ENCODE data around the gene PPP1R3F.
A peak's percentile ranks its signal among the peaks of the same experiment; 100 is the strongest.

Gene PPP1R3F

GRCh38 chrX:49250066-49250465, 19.5 kb upstream of the PPP1R3F start:
- H3K27ac Mint-ChIP-seq, result no peak overlapping the region
- H3K9me3 Mint-ChIP-seq, result peaks cover 51% of the 10 kb centered on the region
- TF ChIP-seq, protein P1, sequence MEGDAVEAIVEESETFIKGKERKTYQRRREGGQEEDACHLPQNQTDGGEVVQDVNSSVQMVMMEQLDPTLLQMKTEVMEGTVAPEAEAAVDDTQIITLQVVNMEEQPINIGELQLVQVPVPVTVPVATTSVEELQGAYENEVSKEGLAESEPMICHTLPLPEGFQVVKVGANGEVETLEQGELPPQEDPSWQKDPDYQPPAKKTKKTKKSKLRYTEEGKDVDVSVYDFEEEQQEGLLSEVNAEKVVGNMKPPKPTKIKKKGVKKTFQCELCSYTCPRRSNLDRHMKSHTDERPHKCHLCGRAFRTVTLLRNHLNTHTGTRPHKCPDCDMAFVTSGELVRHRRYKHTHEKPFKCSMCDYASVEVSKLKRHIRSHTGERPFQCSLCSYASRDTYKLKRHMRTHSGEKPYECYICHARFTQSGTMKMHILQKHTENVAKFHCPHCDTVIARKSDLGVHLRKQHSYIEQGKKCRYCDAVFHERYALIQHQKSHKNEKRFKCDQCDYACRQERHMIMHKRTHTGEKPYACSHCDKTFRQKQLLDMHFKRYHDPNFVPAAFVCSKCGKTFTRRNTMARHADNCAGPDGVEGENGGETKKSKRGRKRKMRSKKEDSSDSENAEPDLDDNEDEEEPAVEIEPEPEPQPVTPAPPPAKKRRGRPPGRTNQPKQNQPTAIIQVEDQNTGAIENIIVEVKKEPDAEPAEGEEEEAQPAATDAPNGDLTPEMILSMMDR (IDR thresholded peaks at IDR 0.05), result no peak
- H3K27me3 Mint-ChIP-seq (ENCODE audit: low read depth, poor library complexity), result no peaks in the 10 kb centered on the region
- no peaks in the 10 kb centered on the region for H3K4me1 Mint-ChIP-seq
- H3K36me3 Mint-ChIP-seq (ENCODE audit: low read depth), result no peaks in the 10 kb centered on the region
- no peak overlapping the region for H3K4me3 Mint-ChIP-seq
- DNase-seq, result no peak

- TF ChIP-seq, protein P1 (IDR thresholded peaks at IDR 0.05), result no peak
- Mint-ChIP-seq H3K27me3 (ENCODE audit: low read depth, poor library complexity) (no peaks in the 10 kb centered on the region), H3K27ac (peak overlapping the region; percentile 29), H3K9me3 (peaks cover 51% of the 10 kb centered on the region), H3K36me3 (ENCODE audit: low read depth) (no peaks in the 10 kb centered on the region), H3K4me1 (no peaks in the 10 kb centered on the region), H3K4me3 (no peak overlapping the region)
- DNase-seq, result no peak
These were observed 19.0 kb upstream of the PPP1R3F start for GRCh38 chrX:49250578-49250977.

DNA sequence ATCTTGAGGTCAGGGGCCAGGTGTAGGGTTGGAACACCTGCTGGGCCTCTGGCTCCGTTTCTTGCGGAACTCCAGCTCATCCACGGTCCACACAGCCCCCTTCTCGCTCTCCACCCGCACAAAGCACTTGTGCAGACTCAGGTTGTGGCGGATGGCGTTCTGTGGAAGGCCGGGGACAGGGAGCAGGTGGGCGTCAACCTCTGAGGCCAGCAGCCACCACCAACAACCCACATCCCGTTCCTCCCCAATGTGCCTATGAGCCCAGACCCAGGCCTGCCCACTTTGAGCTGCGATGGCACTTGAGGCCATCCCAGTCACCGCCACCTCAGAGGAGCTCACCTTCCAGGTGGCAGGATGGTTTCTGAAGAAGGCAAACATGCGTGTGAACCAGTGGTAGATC, 18.3 kb upstream of the PPP1R3F start:
- TF ChIP-seq, protein P1 (IDR thresholded peaks at IDR 0.05), result no peak
- Mint-ChIP-seq H3K27me3 (ENCODE audit: low read depth, poor library complexity) (no peaks in the 10 kb centered on the region), H3K4me3 (no peak overlapping the region), H3K27ac (no peak overlapping the region), H3K4me1 (no peaks in the 10 kb centered on the region), H3K9me3 (peaks cover 52% of the 10 kb centered on the region), H3K36me3 (ENCODE audit: low read depth) (no peaks in the 10 kb centered on the region)
- DNase-seq, result no peak

GRCh38 chrX:49254639-49255038, 15.0 kb upstream of the PPP1R3F start:
- Mint-ChIP-seq H3K27ac (no peak overlapping the region), H3K4me3 (no peak overlapping the region), H3K36me3 (ENCODE audit: low read depth) (no peaks in the 10 kb centered on the region), H3K27me3 (ENCODE audit: low read depth, poor library complexity) (no peaks in the 10 kb centered on the region), H3K4me1 (peaks cover under 1% of the 10 kb centered on the region), H3K9me3 (peaks cover 48% of the 10 kb centered on the region)
- DNase-seq, result no peak
- TF ChIP-seq, protein P1 (IDR thresholded peaks at IDR 0.05), result no peak

DNA sequence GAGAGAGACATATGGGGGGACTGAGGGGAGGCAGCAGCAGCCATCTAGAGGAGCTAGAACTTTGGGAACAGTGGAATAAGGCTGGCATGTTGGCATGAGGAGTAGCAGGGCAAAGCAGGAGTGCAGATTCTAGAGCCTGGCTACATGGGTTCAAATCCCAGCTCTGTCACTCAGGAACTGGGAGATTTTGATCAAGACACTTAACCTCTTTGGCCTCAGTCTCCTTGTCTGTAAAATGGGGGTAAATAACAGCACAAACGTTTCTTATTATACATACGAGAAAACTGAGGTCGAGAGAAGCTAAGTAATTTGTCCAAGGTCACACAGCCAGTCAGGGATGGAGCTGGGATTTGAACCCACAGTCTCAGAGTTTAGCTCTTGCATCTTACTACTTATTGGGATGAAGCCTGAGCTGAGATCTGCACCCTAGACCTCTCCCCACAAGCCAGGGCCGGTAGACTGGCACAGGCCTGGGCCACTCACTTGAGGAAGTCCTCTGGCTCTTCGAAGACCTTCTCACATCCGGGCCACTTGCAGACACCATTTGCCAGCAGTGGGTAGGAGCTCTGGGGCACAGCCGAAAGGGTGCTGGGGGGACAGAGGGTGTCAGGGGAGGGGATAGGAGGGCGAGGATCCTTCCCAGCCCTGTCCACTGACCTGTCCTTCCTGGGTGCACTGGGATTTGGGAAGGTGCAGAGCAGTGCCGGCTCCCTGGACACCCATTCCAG, 13.2 kb upstream of the PPP1R3F start:
- Mint-ChIP-seq H3K27me3 (ENCODE audit: low read depth, poor library complexity) (no peaks in the 10 kb centered on the region), H3K4me3 (no peak overlapping the region), H3K4me1 (peaks cover 5% of the 10 kb centered on the region), H3K27ac (no peak overlapping the region), H3K36me3 (ENCODE audit: low read depth) (no peaks in the 10 kb centered on the region), H3K9me3 (peaks cover 49% of the 10 kb centered on the region)
- DNase-seq, result no peak
- TF ChIP-seq, protein P1 (IDR thresholded peaks at IDR 0.05), result no peak
